GM19023 (cell line): ENCODE results near the gene ZNF536.
"Not testable (repeated sequence)": the region's sequence is repeated elsewhere in the genome, so short reads cannot be mapped to it uniquely, and the experiment has no call there.

Experiments
- ATAC-seq: cut with Tn5 transposase; IDR thresholded peaks from one replicate; pipeline ENCODE4 v1.9.1; 2021; ENCODE audit warnings: mild to moderate bottlenecking, moderate library complexity; ENCODE audit not compliant: unreplicated experiment

ZNF536 gene

DNA sequence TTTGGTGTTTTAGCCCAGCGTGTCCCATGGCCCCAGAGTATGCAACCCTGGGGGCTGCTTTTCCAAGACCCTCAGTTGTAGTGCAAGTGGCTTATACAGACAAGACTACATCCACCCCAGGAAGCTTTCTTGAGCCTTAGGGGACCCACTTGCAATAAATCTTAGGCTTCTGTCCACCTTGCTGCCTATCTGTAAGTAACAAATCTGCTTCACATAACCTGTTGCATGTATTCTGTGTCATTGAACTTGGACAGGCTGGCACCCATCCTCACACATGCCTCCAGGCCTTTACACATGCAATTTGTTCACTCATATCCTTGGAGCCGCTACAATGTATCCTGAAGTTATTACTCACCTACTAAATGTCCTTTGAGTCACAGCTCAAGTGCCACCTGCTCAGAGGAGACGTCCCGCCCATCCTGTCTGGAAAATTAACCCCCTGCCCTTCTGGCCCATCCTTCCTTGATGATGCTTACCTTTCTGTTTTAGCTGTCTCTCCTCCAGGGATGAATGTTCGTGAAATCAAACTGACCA lies 101.2 kb downstream of the ZNF536 start:
- no peak for ATAC-seq

DNA sequence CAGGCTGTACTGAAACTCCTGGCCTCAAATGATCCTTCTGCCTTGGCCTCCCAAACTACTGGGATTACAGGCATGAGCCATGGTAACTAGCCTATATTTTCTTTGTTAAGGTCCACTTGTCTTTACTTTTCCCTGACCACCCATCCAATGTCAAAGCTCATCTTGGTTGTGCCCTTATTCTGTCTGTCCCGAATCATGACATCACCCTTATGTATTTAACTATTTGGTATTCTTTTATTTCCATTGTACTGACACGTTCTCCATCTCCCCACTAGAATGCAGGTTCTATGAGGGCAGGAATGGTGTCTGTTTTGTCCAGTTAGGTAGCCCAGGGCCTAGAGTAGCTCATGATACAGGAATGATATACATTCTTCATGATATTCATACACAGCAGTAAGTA lies 104.8 kb downstream of the ZNF536 start:
- ATAC-seq = no peak

DNA sequence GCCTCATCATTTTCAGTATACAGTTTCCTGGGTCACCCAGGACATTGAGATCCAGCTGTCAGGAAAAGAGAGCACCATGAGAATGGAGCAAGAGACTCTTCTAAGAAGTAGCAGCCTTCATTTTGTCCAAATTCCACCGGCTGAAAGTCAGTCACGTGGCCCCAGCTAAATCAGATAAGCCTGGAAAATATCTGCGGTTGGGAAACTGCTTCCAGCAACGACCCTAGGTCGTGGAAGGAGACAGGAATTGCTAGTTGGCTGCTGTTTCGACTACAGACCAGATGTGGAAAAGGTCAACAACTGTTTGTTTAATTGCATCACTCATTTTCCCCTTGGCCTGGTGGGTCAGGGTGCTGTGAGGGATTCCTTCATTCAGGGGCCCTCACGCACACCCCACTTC lies 107.0 kb downstream of the ZNF536 start:
- ATAC-seq = no peak

DNA sequence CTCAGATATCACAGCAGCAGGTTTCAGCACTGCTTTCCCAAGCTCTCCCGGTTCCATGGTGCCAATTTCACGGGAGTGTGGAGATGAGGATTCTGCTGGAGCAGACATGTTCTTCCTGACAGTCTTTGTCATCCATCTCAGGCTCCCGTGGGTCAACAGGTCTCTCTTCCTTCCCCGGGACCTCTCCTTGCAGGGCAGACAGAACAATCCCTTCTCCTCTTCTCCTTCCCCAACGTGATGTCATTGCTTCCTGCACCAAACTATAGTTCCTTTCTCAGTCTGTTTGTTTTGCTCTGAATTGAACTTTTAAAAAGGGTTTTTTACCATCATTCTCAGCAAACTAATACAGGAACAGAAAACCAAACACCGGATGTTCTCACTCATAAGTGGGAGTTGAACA lies 107.9 kb downstream of the ZNF536 start:
- ATAC-seq = no peak

DNA sequence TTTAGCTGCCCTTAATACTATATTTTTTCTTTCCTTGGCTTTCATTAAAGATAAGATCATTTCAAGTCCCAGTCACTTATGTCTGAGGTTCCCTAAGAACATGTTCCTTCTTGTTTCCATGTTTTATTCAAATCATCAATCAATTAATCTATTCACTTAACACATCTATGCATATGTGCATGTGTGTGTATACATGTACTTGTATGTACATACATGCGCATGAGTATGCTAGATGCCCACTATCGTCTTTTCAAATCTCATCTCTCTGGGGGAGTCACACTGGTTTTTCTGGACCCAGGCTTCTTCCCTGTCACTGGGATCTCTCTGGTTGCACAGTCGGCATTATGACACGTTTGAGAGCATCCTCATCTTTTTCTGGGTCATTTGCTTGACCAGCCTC lies 108.9 kb downstream of the ZNF536 start:
- ATAC-seq = no peak

DNA sequence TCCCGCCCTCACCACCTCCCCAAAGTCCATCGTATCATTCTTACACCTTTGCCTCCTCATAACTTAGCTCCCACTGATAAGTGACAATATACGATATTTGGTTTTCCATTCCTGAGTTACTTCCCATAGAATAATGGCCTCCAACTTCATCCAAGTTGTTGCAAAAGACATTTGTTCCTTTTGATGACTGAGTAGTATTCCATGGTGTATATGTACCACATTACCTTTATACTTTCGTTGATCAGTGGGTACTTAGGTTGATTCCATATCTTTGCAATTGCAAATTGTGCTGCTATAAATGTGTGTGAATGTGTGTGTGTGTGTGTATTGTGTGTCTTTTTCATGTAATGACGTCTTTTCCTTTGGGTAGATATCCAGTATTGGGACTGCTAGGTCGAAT lies 109.6 kb downstream of the ZNF536 start:
- ATAC-seq = no peak

DNA sequence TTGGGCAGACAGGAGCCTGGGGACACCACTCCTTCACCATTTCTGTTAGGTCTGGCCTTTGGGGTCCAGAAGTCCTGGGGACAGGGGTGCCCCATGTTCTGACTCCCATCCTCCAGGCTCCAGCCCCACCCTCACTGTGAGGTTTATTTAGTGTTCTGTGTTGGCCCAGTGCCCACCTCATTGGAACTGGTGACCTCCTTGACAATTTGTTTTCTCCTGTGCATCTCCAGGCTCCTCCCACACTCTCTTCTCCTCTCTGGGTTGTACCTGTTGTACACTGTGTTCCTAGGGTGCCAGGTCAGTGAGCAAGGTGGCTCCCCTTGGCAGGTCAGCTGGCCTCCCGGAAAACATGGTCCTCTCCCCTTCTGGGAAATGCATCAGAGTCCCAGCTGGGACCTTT lies 110.8 kb downstream of the ZNF536 start:
- no peak for ATAC-seq

DNA sequence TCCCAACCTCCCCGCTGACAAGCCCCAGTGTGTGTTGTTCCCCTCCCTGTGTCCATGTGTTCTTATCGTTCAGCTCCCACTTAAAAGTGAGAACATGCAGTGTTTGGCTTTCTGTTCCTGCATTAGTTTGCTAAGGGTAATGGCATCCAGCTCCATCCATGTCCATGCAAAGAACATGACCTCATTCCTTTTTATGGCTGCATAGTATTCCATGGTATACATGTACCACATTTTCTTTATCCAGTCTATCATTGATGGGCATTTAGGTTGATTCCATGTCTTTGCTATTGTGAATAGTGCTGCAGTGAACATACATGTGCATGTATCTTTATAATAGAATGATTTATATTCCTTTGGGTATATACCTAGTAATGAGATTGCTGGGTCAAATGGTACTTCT lies 114.1 kb downstream of the ZNF536 start:
- ATAC-seq = not testable (repeated sequence)

DNA sequence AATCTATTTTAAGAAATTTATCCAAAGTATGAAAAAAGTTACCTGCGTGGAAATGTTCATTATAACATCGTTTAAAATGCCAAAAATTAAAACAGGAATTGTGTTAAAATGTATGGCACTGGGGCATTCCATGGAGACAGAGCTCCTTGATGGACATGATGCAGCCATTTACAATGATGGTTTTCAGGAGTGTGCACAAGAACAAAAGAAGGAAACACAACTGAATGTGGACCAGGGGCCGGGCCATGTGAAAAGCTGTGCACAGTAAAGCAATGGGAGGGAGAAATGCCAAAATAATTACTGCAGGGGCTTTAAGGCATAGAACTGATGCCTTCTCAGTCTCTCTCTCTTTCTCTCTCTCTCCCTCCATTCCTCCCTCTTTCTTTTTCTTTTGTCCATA lies 115.0 kb downstream of the ZNF536 start:
- no peak for ATAC-seq

DNA sequence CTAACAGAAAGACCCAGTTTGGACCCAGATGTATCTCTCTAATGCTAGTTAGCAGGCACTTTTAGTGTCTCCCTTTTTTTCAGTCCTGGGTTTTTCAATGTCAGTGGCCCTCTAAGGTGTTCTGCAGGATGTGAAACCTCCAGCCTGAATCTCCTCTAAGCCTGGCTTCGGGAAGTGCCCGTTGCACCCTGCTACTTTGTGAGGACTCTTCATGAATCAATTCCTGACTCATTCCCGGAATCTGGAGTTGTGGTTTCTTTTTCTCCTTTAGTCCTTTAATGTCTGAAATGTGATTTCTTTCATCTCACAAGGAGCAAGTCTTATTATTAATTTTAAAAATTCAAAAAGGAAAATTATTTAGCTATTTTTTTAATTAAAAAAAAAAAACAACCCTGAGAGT lies 116.0 kb downstream of the ZNF536 start:
- no peak for ATAC-seq

DNA sequence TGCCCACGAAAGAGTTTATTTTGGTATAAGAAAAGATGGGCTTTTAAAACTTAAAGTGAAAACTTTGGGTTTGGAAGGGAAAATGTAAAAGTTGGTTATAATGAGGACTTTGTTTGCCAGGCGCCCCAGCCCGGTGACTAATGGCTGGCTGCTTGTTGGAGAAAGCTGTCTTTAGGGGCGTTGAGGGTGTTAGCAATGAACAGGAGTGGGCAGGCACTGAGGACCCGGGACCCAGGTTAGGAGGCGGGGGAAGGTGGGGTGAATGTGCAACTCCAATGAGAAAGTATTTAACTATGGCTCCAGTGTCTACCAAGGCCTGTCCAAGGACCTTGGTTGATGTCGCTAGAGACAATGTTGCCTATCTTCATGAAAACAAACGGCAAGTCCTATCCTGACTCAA lies 118.6 kb downstream of the ZNF536 start:
- ATAC-seq = no peak

DNA sequence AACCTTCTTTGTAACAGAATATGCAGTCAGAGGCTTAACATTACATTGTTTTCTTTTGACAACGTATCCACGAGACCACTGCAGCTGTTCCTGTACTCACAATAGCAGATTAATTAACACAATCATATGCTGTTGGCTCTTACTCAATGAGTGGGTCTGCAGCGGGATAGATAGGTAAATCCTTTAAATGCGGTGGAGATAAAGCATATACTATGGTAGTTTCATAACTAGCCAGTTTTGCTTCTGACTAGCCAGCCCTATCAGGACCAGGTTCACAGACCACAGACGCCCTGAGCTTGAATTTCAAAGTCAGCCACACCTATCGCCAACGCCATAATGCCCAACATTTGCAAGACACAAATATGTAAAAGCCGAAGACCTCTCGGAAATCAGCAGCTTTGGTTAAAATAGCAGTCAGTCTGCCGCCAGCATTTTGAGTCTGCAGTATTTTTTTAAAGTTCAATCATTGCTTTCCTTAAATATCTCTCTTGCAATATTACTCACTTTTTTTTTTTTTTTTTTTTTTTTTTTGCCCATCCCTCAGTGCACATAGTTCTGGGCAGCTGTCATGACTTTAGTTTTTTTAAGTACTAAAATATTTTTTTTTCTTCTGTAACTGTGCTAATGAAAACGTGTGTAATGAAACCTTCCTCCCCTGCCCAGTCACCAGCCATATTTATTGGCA lies 120.5 kb downstream of the ZNF536 start:
- no peak for ATAC-seq

DNA sequence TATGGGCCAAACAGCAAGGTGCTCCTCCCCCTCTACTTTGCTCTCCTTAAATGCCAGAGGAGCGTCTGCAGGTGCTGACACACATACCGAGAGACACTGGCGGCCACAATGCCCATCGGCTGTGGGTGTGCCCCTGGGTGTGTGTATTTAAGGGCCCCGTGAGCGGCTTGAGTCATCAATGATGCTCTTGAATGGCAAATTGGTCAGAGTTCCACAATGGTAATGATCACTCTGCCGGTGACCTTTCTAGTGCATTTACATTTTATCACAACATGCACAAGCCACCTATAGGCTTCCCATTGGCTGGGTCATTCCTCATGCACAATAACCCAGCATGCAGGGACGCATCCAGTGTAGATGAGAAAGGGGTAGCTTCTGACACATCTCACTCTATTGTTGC lies 124.8 kb downstream of the ZNF536 start:
- no peak for ATAC-seq

DNA sequence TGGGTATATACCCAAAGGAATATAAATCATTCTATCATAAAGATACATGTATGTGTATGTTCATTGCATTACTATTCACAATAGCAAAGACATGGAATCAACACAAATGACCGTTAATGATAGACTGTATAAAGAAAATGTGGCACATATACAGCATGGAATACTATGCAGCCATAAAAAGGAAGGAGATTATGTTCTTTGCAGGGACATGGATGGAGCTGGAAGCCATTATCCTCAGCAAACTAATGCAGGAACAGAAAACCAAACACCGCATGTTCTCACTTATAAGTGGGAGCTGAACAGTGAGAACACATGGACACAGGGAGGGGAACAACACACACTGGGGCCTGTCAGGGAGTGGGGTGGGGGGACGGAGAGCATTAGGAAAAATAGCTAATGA lies 125.9 kb downstream of the ZNF536 start:
- ATAC-seq = not testable (repeated sequence)

DNA sequence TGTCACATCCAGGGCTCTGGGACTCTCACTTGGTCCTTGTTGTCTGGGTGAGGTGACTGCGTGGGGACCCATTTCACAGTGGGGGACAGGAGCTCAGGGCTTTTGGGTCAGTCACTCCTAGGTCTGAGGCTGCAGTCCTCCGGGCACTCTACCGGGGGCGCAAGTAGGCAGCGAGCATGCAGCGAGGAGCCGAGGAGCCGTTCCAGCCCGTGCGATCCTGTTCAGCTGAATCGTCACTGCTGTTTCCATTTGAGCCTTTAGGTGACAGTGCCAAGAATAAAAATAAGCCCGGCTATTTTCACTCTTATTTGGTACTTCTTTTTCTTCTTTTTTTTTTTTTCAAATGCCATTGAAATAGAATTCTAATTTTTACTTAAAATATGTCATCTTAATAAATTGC lies 126.5 kb downstream of the ZNF536 start:
- ATAC-seq = no peak

DNA sequence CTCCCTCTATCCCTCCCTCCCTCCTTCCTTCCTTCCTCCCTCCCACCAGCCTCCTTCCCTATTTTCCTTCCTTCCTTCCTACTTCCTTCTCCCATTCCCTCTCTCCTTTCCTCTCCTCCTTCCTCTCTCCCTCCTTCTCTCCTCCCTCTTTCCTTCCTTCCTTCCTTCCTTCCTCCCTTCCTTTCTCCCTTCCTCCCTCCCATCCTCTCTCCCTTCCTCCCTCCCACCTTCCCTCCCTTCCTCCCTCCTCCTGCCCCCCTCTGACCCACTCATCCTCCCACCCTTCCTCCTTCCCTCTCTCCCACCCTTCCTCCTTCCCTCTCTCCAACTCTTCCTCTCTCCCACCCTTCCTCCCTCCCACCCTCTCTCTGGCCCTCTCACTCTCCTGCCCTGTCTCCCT lies 132.1 kb downstream of the ZNF536 start:
- ATAC-seq = no peak

DNA sequence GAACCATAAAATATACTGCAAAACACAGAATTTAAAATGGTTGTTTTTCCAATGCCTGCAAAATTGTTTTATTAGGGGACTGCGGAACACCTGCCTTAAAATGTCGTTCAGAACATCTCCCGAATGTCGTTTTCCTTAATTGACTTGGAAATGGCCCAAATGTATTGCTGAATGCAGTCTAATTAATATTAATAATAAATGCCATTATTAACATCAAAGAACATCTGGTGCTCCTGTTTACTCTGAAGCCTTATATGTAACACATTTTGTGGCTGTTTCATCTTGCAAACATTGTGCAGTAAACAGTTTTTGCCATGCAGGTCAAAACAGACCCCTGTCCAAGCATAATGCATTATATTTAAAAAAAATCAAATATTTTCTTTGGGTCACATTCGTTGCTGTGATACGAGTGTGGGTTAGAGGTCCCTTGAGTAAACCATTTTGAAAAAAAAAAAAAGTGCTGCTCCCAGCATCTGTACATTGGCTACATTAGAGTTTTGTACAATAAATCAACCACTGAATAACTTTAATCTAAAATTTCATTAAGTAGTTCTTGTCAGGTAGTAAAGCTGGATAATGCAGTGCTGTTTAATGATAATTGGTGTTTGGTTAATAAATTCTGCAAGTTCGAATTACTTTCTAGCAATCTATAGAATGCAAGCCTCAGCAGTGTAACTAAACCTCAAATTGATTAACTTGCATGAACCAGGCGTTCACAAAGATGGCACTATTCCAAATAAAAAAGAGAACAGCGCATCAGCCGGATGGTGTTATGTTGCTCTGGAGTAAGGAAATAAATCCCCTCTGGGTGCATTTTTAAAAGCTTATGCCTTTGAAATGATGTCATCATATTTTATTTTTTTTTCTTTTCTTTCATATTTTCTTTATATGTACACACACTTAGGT lies 140.2 kb downstream of the ZNF536 start:
- no peak for ATAC-seq

DNA sequence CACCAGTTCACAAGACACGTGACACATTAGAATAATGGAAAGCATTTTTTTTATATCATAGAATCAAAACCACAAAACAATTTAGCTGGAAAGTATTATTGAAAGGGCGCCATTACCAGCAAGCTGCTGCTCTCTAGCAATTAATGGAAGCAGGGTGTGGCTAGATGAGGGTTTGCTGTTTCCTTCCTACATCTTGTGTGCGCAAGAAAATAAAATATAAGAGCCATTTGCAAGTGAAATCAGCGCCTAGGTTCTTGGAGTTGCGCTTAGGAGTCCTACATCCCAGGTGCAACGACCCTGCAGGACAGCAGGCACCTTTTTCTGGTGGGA lies 140.9 kb downstream of the ZNF536 start:
- ATAC-seq = no peak

DNA sequence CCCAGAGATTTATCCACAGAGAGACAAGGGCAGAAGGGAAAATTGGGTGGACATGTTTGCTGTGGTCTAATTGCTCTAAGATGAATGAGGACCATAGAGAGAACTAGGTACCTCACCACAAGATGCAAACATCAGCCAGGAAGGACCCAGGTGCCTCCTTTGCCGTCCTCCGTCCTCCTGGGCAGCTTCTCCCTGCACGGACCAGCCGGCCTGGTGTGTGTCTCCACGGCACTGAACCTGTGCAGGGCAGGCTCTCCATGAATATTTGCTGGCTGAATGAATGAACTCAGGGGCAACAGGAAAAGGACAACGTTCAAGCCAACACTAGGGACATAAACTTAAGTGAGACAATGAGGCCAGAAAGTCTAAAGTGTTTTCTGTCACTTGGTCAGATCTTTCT lies 143.9 kb downstream of the ZNF536 start:
- no peak for ATAC-seq

DNA sequence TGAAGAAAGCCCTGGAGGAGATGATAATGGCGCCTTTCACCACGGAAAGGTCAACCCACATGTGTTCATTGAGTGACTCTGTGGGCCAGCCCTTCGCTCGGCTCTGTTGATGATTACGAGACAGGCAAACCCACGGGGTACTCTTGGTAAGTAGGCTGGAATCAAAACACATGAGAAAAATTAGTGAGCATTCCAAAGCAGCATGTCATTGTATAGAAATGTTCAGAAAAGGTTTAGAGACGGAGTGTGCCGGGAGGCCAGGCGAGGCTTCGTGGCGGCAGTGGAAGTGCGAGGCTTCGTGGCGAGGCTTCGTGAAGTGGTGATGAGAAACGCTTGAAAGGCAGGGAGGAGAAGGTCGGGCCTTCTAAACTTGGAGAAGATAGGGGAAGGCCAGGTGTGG lies 144.3 kb downstream of the ZNF536 start:
- ATAC-seq = no peak

DNA sequence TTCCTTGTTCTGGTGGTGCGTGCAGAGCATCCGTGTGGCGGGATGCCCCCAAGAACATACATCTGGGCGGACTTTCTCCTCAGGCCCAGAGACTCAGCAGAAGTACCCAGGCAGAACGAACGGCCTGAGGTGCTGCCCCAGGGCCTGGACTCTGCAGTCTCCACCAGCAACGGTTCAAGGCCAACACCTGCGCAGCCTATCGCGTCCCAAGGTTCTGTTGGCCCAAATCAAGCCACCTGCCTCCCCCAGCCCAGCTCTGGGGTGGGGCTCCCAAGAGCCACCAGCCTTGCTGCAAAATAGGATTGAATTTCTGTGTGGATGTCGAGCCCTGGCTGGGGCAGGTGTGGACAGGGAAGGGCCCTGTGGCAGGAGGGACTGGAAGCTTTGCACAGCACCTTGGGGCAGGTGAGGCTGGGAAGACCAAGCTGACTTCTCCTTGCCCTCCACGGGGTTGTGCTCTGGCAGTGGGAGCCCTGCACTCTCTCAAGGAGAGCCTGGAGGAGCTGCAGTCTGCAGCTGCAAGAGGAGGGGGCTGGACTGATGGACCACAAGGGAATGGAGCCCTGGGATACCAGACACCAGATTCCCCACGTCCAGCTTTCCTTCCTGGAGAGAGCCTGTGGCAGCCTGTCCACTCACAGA lies 146.9 kb downstream of the ZNF536 start:
- ATAC-seq = no peak
